GM19043 (cell line): ENCODE data around the gene ZNF605.
"Not testable (repeated sequence)": the region's sequence is repeated elsewhere in the genome, so short reads cannot be mapped to it uniquely, and the experiment has no call there.

Source experiments
- ATAC-seq: cut with Tn5 transposase; IDR thresholded peaks from one replicate; pipeline ENCODE4 v1.9.1; 2021; ENCODE audit warnings: low read depth; ENCODE audit not compliant: unreplicated experiment

Gene ZNF605

GRCh38 chr12:132908145-132909029, 47.7 kb downstream of the ZNF605 start:
- ATAC-seq, result peak; percentile 89

GRCh38 chr12:132907789-132908144, 48.3 kb downstream of the ZNF605 start:
- not testable (repeated sequence) for ATAC-seq

GRCh38 chr12:132907216-132907615, 48.9 kb downstream of the ZNF605 start:
- ATAC-seq, result no peak

- no peak for ATAC-seq
Measured at GRCh38 chr12:132904718-132905328, 51.3 kb downstream of the ZNF605 start.

- ATAC-seq, result no peak
Measured at GRCh38 chr12:132899033-132899432, 57.1 kb downstream of the ZNF605 start.

GRCh38 chr12:132888852-132889251, 67.3 kb downstream of the ZNF605 start:
- ATAC-seq, result no peak

GRCh38 chr12:132887513-132888351, 68.4 kb downstream of the ZNF605 start, which contains the start of gene CHFR:
Gene CHFR (minus strand): TSS chr12:132887605. CDS start chr12:132887328, 277 bp downstream.
- ATAC-seq, result peak; percentile 97

- peak; percentile 6 for ATAC-seq
Measured at GRCh38 chr12:132886529-132887477, 69.3 kb downstream of the ZNF605 start.

GRCh38 chr12:132881818-132882217, 74.3 kb downstream of the ZNF605 start:
- ATAC-seq, result no peak

GRCh38 chr12:132874620-132875019, 81.5 kb downstream of the ZNF605 start:
- ATAC-seq, result not testable (repeated sequence)

- no peak for ATAC-seq
Measured at GRCh38 chr12:132874175-132874574, 81.9 kb downstream of the ZNF605 start.

GRCh38 chr12:132873724-132874123, 82.4 kb downstream of the ZNF605 start:
- ATAC-seq, result no peak

- no peak for ATAC-seq
Measured at GRCh38 chr12:132872975-132873421, 83.1 kb downstream of the ZNF605 start.

- ATAC-seq, result no peak
Measured at GRCh38 chr12:132872073-132872855, 83.8 kb downstream of the ZNF605 start.

- ATAC-seq, result no peak
Measured at GRCh38 chr12:132869551-132869950, 86.6 kb downstream of the ZNF605 start.
